Measurements from ENCODE around the gene ABCG1. TPM values are rescaled to one million over a fixed set of nuclear protein-coding genes. Genes with fewer than 3 reads are reported as not detected.

Gene ABCG1
- total and polyA plus RNA-seq, 2 donors (not counting 1 experiment from before 2014, with no cell fraction given): under 0.01 to 0.12 TPM

- no peak overlapping the region for H3K9ac ChIP-seq (ENCODE audit: insufficient read depth, low read length)
- no peak for TF ChIP-seq EZH2 (IDR thresholded peaks at IDR 0.05; ENCODE audit: low read length, missing control alignments)
- TF ChIP-seq CTCF (conservative IDR thresholded peaks at IDR 0.05 in 1 of 2, IDR thresholded peaks at IDR 0.05 in 1 of 2; ENCODE audit: low read depth in 1 of 2, low read length in 2 of 2): no peak
- H4K20me1 ChIP-seq (ENCODE audit: control insufficient read depth, extremely low read depth, insufficient read depth, low read length): no peaks in the 10 kb centered on the region
- H3K4me1 ChIP-seq (ENCODE audit: control insufficient read depth, extremely low read depth, insufficient read depth, low read length): no peaks in the 10 kb centered on the region
- DNase-seq (ENCODE audit: low read depth in 2 of 2): no peak
- H3K79me2 ChIP-seq (ENCODE audit: control insufficient read depth, insufficient read depth, low read length): no peaks in the 10 kb centered on the region
- H3K27ac ChIP-seq (ENCODE audit: insufficient read depth, low read length): no peak overlapping the region
- H3K4me2 ChIP-seq (ENCODE audit: extremely low read depth, insufficient read depth, low read length): no peak overlapping the region
- no peaks in the 10 kb centered on the region for H3K9me3 ChIP-seq (ENCODE audit: control insufficient read depth, insufficient read depth, low read depth, low read length)
- H2AFZ ChIP-seq (ENCODE audit: low read length): no peak overlapping the region
- H3K27me3 ChIP-seq (ENCODE audit: control insufficient read depth, insufficient read depth, low read length): peaks cover 9% of the 10 kb centered on the region
- no peaks in the 10 kb centered on the region for H3K36me3 ChIP-seq (ENCODE audit: control insufficient read depth, insufficient read depth, low read length)
- no peak overlapping the region for H3K4me3 ChIP-seq (replicated peaks in 1 of 4; ENCODE audit: control extremely low read depth in 1 of 4, insufficient read depth in 1 of 4, low read depth in 3 of 4, low read length in 4 of 4)
Measured at GRCh38 chr21:42216726-42217572, 2.0 kb upstream of the ABCG1 start.

- no peaks in the 10 kb centered on the region for H4K20me1 ChIP-seq (ENCODE audit: control insufficient read depth, extremely low read depth, insufficient read depth, low read length)
- TF ChIP-seq CTCF (conservative IDR thresholded peaks at IDR 0.05 in 1 of 2, IDR thresholded peaks at IDR 0.05 in 1 of 2; ENCODE audit: low read depth in 1 of 2, low read length in 2 of 2) (no peak), EZH2 (IDR thresholded peaks at IDR 0.05; ENCODE audit: low read length, missing control alignments) (no peak)
- peak overlapping the region; percentile 1 to 61 (median 17) for H3K4me3 ChIP-seq (replicated peaks in 1 of 4; ENCODE audit: control extremely low read depth in 1 of 4, insufficient read depth in 1 of 4, low read depth in 3 of 4, low read length in 4 of 4)
- H3K27ac ChIP-seq (ENCODE audit: insufficient read depth, low read length): no peak overlapping the region
- peak in 1 of 2 donors; percentile 5 for DNase-seq (ENCODE audit: low read depth in 2 of 2)
- peaks cover 12% of the 10 kb centered on the region for H3K27me3 ChIP-seq (ENCODE audit: control insufficient read depth, insufficient read depth, low read length)
- H3K4me1 ChIP-seq (ENCODE audit: control insufficient read depth, extremely low read depth, insufficient read depth, low read length): no peaks in the 10 kb centered on the region
- no peaks in the 10 kb centered on the region for H3K36me3 ChIP-seq (ENCODE audit: control insufficient read depth, insufficient read depth, low read length)
- no peaks in the 10 kb centered on the region for H3K79me2 ChIP-seq (ENCODE audit: control insufficient read depth, insufficient read depth, low read length)
- no peak overlapping the region for H2AFZ ChIP-seq (ENCODE audit: low read length)
- H3K9ac ChIP-seq (ENCODE audit: insufficient read depth, low read length): no peak overlapping the region
- H3K9me3 ChIP-seq (ENCODE audit: control insufficient read depth, insufficient read depth, low read depth, low read length): no peaks in the 10 kb centered on the region
- H3K4me2 ChIP-seq (ENCODE audit: extremely low read depth, insufficient read depth, low read length): peak overlapping the region; percentile 74
Measured at GRCh38 chr21:42219606-42220137, 732 bp downstream of the ABCG1 start.

- H3K36me3 ChIP-seq (ENCODE audit: control insufficient read depth, insufficient read depth, low read length): no peaks in the 10 kb centered on the region
- H3K9ac ChIP-seq (ENCODE audit: insufficient read depth, low read length): no peak overlapping the region
- H3K4me1 ChIP-seq (ENCODE audit: control insufficient read depth, extremely low read depth, insufficient read depth, low read length): no peaks in the 10 kb centered on the region
- H3K9me3 ChIP-seq (ENCODE audit: control insufficient read depth, insufficient read depth, low read depth, low read length): no peaks in the 10 kb centered on the region
- DNase-seq (ENCODE audit: low read depth in 2 of 2): peak; percentile 63 to 76
- H3K79me2 ChIP-seq (ENCODE audit: control insufficient read depth, insufficient read depth, low read length): no peaks in the 10 kb centered on the region
- H3K27me3 ChIP-seq (ENCODE audit: control insufficient read depth, insufficient read depth, low read length): peaks cover 12% of the 10 kb centered on the region
- no peak overlapping the region for H3K27ac ChIP-seq (ENCODE audit: insufficient read depth, low read length)
- TF ChIP-seq CTCF (conservative IDR thresholded peaks at IDR 0.05 in 1 of 2, IDR thresholded peaks at IDR 0.05 in 1 of 2; ENCODE audit: low read depth in 1 of 2, low read length in 2 of 2): no peak
- TF ChIP-seq EZH2 (IDR thresholded peaks at IDR 0.05; ENCODE audit: low read length, missing control alignments): peak; percentile 95
- no peaks in the 10 kb centered on the region for H4K20me1 ChIP-seq (ENCODE audit: control insufficient read depth, extremely low read depth, insufficient read depth, low read length)
- H3K4me3 ChIP-seq (replicated peaks in 1 of 4; ENCODE audit: control extremely low read depth in 1 of 4, insufficient read depth in 1 of 4, low read depth in 3 of 4, low read length in 4 of 4): peak overlapping the region; percentile 1 to 61 (median 16)
- no peak overlapping the region for H2AFZ ChIP-seq (ENCODE audit: low read length)
- peak overlapping the region; percentile 74 for H3K4me2 ChIP-seq (ENCODE audit: extremely low read depth, insufficient read depth, low read length)
Measured at GRCh38 chr21:42220138-42220701, 1.3 kb downstream of the ABCG1 start.
